ENCODE data around the gene DPM1. TPM values are rescaled to one million over a fixed set of nuclear protein-coding genes. Genes with fewer than 3 reads are reported as not detected.

The DPM1 gene
- total and polyA plus RNA-seq, 8 donors = 10.7 to 74.1 (median 50.3) TPM

GRCh38 chr20:50969435-50969834, 11.1 kb upstream of the DPM1 start:
- WGBS, 5 donors = 71 to 84% (median 79%) methylated on average over 5 of the region's 5 CpGs
- intact Hi-C loops (cut with DNase I; ENCODE audit: low total_unique reads) = no loop called here
- H3K4me1 ChIP-seq = no peaks in the 10 kb centered on the region

GRCh38 chr20:50968289-50968688, 10.0 kb upstream of the DPM1 start:
- DNase-seq = no peak

More at GRCh38 chr20:50969435-50969834, 11.1 kb upstream of the DPM1 start:
- H3K9me3 ChIP-seq = no peaks in the 10 kb centered on the region
- H3K36me3 ChIP-seq = no peaks in the 10 kb centered on the region
- no peak for DNase-seq
- TF ChIP-seq POLR2AphosphoS5 (IDR thresholded peaks at IDR 0.05) (no peak), EP300 (IDR thresholded peaks at IDR 0.05) (no peak), CTCF (IDR thresholded peaks at IDR 0.05) (no peak)
- H3K4me3 ChIP-seq = no peak overlapping the region
- no peaks in the 10 kb centered on the region for H3K27me3 ChIP-seq
- H3K27ac ChIP-seq = no peak overlapping the region

GRCh38 chr20:50967586-50967985, 9.3 kb upstream of the DPM1 start:
- TF ChIP-seq EP300 (IDR thresholded peaks at IDR 0.05) (no peak), POLR2A (IDR thresholded peaks at IDR 0.05) (no peak), CTCF (IDR thresholded peaks at IDR 0.05) (no peak), POLR2AphosphoS5 (IDR thresholded peaks at IDR 0.05) (no peak)
- intact Hi-C loops (cut with DNase I; ENCODE audit: low total_unique reads) = no loop called here
- H3K4me3 ChIP-seq = no peak overlapping the region
- peaks cover 0 to 2% (median under 1%) of the 10 kb centered on the region in 4 donors for H3K36me3 ChIP-seq
- 31 to 49% (median 45%) methylated on average over 7 of the region's 7 CpGs for WGBS, 5 donors
- H3K4me1 ChIP-seq = peaks cover 0 to 9% (median 6%) of the 10 kb centered on the region in 4 donors
- H3K27ac ChIP-seq = no peak overlapping the region
- H3K9me3 ChIP-seq = no peaks in the 10 kb centered on the region
- no peaks in the 10 kb centered on the region for H3K27me3 ChIP-seq
- DNase-seq = no peak

More at GRCh38 chr20:50968289-50968688, 10.0 kb upstream of the DPM1 start:
- H3K9me3 ChIP-seq = no peaks in the 10 kb centered on the region
- intact Hi-C loops (cut with DNase I; ENCODE audit: low total_unique reads) = no loop called here
- no peak overlapping the region for H3K27ac ChIP-seq
- no peaks in the 10 kb centered on the region for H3K27me3 ChIP-seq
- TF ChIP-seq EP300 (IDR thresholded peaks at IDR 0.05) = no peak
- no peak for TF ChIP-seq CTCF (IDR thresholded peaks at IDR 0.05)
- WGBS, 5 donors = 73 to 81% (median 76%) methylated on average over 9 of the region's 9 CpGs
- peaks cover 0 to 2% (median 0%) of the 10 kb centered on the region in 4 donors for H3K4me1 ChIP-seq
- H3K36me3 ChIP-seq = no peaks in the 10 kb centered on the region
- H3K4me3 ChIP-seq = no peak overlapping the region

GRCh38 chr20:50959543-50960126, 1.3 kb upstream of the DPM1 start:
- intact Hi-C loops (cut with DNase I; ENCODE audit: low total_unique reads) = no loop called here
- no peak for TF ChIP-seq POLR2AphosphoS5 (IDR thresholded peaks at IDR 0.05)
- Histone ChIP-seq H3K27me3 (no peaks in the 10 kb centered on the region), H3K36me3 (peaks cover 8 to 25% (median 15%) of the 10 kb centered on the region in 4 donors), H3K9me3 (no peaks in the 10 kb centered on the region), H3K27ac (peak overlapping the region in 4 of 5 donors; percentile 90 to 94 (median 94)), H3K4me3 (peak overlapping the region; percentile 91 to 100 (median 94)), H3K4me1 (peaks cover 35 to 71% (median 58%) of the 10 kb centered on the region in 4 donors)
- 55 to 89% (median 57%) methylated on average over 12 to 25 of the region's 25 CpGs for WGBS, 5 donors
- no peak for DNase-seq
